ENCODE results near the gene FOXJ1.

Gene FOXJ1

GRCh38 chr17:76160896-76161528 lies 20.0 kb upstream of the FOXJ1 start:
- DNase-seq (ENCODE audit: low spot score): no peak

GRCh38 chr17:76159157-76159556 lies 18.1 kb upstream of the FOXJ1 start:
- DNase-seq (ENCODE audit: low spot score): no peak

DNA sequence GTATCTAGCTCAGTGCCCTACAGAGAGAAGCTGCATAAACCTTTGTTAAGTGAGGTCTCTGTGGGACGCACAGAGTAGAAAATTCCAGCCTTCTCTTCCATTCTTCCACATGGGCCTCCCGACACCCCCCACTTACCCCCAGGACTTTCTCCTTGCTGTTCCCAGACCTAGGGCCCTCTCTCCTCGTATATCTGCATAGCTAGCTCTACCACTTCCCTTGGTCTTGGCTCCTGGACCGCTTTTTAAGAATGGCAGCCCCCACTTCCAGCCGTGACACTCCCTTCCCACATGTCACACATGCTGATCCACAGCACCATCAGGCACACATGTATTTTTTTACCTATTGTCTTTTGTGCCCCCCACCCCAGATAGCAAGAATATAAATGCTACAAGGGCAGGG lies 16.7 kb upstream of the FOXJ1 start:
- no peak for DNase-seq (ENCODE audit: low spot score)

GRCh38 chr17:76156662-76156991 lies 15.6 kb upstream of the FOXJ1 start:
- no peak for DNase-seq (ENCODE audit: low spot score)

- DNase-seq (ENCODE audit: low spot score): no peak
Measured at GRCh38 chr17:76155988-76156661, 15.1 kb upstream of the FOXJ1 start.

DNA sequence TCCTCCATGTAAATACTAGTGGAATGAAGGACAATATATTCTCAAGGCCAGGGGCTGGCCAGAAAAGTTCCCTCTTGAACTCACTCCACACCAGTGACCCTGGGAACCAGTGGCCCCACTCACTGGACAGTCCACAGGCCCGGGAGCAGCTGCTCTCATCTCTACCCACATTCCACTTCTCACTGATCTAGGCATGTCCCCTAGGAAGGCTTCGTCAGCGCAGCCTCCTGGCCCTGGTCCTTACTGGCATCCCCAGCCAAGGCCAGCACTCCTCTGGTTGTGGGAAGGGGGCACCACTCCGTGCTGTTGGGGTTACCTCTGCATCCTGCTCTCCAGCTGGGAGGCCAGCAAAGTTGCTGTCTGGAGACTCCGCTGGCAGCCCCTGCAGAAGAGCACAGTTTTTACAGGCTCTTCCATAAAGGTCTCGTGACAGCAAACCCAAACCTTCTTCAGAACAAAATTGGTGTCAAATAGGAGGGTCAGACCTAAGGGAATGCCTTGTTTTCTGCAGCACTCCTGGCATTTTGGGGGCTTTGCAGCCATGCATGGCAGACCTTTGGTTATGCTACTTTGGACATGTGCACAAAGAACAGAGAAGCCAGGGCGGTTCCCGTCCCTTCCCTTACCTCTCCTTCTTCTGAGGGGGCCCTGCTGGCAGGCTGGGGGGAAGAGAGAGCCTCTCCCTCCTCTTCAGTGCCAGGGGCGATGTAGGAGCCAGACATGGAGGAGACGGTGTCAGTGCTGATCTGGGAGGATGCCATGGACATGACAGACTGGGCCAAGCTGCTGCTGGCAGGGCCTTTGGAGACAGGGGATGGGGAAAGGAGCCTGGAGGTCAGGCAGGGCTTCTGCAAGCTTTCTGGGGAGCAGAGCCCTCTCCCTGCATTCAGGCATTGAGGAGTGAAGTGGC lies 14.1 kb upstream of the FOXJ1 start:
- DNase-seq (ENCODE audit: low spot score): no peak

DNA sequence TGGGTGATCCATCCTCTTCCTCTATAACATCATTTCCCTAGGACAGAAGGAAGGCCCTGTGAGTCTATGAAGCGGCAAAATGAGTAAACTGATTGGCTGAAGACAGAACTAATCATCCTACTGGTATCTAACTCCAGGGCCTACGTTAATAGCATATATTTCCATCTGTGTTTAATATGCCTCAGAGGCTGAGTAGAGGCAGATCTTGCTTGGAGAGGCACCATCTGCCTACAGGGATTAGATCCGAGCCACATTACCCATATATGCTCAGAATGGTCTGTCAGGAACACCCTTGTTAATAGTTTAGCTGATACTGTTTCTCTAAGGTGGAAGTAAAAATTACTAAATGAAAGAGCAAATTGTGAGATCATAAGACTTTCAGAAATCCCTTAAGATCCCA lies 13.2 kb upstream of the FOXJ1 start:
- DNase-seq (ENCODE audit: low spot score): no peak

- DNase-seq (ENCODE audit: low spot score): no peak
Measured at GRCh38 chr17:76153640-76154039, 12.6 kb upstream of the FOXJ1 start.

DNA sequence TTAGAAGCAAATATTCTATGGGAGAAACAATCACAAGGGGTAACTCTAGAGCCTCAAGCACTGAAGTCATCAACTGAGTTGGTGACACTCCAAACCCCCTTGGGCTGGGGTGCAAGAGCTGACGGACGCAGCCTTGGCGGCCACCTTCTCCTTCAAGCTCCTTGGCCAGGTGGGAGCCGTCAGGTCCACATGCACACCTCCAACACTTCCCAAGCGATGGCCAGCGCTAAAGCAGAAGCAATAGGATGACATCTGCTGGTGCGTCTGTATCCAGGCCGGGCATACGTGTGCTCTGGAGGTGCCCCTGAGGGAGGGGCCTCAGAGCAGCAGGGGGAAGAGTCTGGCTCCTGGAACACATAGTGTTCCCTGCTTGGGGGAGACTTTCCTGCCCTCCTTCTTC lies 12.2 kb upstream of the FOXJ1 start:
- DNase-seq (ENCODE audit: low spot score): no peak

DNA sequence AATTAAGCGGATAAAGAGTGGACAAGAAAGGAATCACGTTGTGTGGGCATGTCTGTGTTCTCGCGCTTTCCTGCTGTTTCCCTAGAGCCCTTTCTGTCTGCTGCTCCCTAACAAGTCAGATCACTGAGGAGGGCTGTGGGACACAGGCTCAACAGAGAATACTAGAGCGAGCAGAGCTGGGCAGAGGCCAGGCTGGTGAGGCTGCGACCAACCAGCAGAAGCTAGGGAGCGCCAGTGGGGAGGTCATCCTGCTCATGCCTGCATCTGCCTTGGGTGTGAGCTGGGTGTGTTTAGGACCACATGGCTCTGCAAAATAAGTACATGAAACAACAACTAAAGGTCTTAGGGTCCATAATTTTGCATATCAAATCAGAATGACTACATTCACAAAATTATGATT lies 11.5 kb upstream of the FOXJ1 start:
- no peak for DNase-seq (ENCODE audit: low spot score)

DNA sequence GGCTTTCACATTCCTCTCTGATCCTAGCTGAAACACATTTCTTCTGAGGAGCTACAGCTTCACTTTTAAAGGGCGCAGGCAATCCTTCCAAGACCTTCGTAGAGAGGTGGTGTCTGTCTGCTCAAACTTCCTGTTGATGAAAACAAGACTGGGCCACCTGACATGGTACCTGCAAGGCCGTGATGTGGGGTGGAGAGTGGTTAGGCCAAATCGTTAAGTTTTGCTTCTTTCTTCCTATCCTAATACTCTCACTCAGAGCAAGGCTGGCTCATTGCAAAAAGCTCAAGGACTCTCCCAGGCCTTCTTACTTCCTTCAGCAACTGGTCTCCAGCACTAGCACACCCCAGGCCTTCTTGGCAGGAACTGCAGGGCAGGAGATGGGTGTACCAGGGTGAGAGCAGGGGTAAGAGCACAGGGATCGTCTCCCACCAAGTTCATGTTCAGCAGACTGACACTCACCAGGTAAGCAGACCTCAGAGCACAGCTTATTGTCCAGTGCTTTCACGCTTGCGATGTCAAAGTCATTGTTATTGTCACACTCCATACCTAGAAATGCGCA lies 10.9 kb upstream of the FOXJ1 start:
- DNase-seq (ENCODE audit: low spot score): no peak

DNA sequence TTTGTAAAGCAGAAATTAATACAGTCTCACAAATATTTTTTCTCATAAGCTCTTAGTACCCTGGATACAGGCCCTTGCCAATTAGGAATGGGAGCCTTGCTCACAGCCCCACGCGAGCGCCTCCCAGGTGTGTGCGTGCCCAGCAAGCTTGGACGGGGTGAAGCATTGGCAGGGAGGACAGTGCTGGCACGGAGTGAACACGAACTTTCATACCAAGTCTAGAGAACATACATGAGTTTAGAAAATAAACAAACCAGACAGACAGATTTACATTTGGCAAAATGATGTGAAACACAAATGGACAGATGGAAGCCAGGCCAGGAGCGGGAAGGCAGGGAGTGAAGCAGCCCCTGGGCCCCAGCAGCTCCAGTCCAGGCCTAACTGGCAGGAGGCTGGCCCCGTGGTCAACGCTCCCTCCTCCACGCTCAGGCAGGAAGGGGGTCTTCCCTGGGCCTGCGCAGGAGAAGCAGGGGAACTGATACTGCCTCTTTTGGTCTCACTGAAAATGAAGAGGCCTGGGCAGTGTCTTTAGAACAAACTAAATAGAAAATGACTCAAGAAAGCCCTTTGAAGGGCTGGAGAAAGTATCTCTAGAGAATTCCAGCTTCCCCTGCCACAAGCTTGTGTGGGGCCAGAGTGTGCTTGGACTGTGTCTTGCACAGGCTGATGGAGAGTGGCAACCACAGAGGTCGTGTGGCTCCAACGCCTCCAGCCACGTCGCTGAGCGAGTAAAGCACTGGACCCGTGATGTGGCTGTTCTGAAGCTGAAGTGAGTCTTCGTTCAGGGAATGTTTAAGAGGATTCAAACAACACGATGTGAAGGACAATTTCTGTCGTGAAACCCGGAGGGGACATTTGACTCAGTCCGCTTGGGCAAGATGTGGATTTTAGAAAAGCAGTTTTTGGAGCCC lies 9.9 kb upstream of the FOXJ1 start:
- no peak for DNase-seq (ENCODE audit: low spot score)

GRCh38 chr17:76149214-76149613 lies 8.2 kb upstream of the FOXJ1 start:
- no peak for DNase-seq (ENCODE audit: low spot score)

GRCh38 chr17:76148015-76148326 lies 6.9 kb upstream of the FOXJ1 start:
- DNase-seq (ENCODE audit: low spot score): no peak

GRCh38 chr17:76147211-76148014 lies 6.4 kb upstream of the FOXJ1 start:
- no peak for DNase-seq (ENCODE audit: low spot score)

DNA sequence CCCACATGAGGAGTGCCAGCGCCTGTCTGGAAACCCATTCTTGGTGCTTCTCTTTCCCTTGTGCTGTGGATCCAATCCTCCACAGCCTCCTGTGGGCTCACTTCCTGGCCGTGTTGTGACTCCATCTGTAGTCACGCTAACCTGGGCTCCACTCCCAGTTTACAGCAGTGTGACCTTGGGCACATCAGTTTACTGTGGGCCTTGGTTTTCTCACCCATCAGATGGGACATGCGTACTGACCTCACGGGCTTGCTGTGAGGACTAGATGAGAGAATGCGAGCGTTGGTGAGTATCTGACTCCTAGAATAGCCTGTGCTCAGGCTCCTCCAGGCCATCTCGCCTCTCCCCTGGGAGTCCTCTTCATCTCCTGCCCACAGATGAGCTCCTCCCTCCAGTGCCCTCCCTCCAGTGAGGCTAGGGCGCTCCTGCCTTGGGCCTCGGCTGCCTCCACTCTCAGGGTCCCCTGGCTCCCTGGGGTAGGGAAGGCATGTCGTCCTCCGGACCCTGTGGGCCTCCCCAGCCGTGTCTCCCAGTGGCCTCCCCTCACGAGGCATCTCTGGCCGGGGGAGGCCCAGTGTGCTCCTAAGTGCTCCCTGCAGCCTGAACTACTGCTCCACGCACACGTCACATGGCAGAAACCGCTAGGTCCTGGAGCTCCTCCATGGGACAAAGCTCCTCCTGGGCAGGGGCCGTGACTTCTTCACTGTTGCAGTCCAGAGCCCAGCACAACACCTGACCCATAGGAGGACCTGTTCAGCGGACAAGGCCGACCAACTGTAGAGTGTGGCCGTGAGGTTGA lies 5.2 kb upstream of the FOXJ1 start:
- no peak for DNase-seq (ENCODE audit: low spot score)

- peak; percentile 19 for DNase-seq (ENCODE audit: low spot score)
Measured at GRCh38 chr17:76145231-76146052, 4.4 kb upstream of the FOXJ1 start.

DNA sequence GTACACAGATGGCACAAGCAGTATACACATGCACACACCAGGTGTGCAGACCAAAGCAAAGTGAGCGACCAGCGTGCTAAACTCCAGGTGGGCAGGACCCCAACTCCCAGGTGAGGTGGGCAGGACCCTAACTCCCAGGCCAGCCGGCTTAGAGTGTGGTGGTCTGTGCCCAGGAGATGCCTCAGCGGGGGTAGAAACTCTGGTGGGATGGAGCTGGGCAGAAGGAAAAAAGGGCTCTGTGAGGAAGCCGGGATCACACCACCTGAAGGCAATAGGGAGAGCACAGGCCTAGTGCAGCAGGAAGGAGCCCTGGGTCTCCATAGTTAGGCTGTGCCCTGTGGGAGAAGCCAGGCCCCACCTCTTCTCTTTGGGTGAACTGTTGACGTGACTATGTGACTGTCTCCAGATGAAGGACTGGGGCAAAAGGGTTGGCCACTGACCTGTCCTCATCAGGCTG lies 1.6 kb upstream of the FOXJ1 start:
- DNase-seq (ENCODE audit: low spot score): no peak

DNA sequence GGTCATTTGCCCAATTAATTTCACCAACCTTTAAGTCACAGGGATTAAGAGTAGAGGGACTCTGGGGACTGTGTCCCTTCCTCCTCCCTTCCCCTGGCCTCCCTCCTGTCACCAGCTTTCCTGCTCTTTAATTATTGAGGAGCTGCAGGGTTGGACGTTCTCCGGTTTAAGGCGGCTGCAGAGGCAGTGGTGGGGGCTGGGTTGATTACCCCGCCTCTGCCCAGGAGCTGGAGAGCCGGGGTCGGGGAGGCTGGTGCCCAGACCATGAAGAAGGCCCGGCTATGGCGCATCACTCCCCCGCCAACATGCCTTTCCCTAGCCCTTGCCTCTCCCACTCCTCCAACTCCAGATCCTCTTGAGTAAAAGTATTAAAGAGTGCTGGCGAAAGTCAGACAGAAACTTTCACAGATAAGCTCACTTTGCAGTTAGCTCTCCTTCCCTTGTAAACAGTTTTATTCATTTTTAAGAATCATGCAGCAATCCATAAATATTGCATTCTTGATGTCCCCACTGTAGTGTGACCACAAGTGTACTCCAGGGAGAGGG lies 1.1 kb upstream of the FOXJ1 start:
- no peak for DNase-seq (ENCODE audit: low spot score)
